NCI-H1105 treated with DMSO at 0.1 percent for 48 hours (cell line): Measurements from ENCODE around the gene CCDC93.

ENCODE experiments used
- DNase-seq: peaks from one replicate; lab custom pipeline; 2025; lab: John Stamatoyannopoulos, UW

The CCDC93 gene

GRCh38 chr2:117917223-117917917, 96.5 kb downstream of the CCDC93 start:
- no peak for DNase-seq

GRCh38 chr2:117902933-117903332, 110.9 kb downstream of the CCDC93 start:
- DNase-seq = no peak

GRCh38 chr2:117888897-117889296, 125.0 kb downstream of the CCDC93 start:
- DNase-seq = no peak

- no peak for DNase-seq
Measured at GRCh38 chr2:117885308-117885707, 128.6 kb downstream of the CCDC93 start.

GRCh38 chr2:117879003-117879402, 134.9 kb downstream of the CCDC93 start:
- DNase-seq = no peak

GRCh38 chr2:117875786-117876185, 138.1 kb downstream of the CCDC93 start:
- DNase-seq = no peak
